Activated T-helper 1 cell treated with anti-CD3 and anti-CD28 coated beads, Interleukin-12 subunit alpha, Interleukin-12 subunit beta, Interleukin-2, Interleukin-4 antibody, amounts not matched to agents 30 ng/mL and 10 ng/mL and 1 ng/mL, durations not matched to agents 14 hours and 24 hours and 36 hours (primary cell): ENCODE measurements around the gene TNFRSF25. TPM values are rescaled to one million over a fixed set of nuclear protein-coding genes. Genes with fewer than 3 reads are reported as not detected.
"Not testable (repeated sequence)": the region's sequence is repeated elsewhere in the genome, so short reads cannot be mapped to it uniquely, and the experiment has no call there.

Source experiments
- DNase-seq: peaks from one replicate; pipeline ENCODE4 v3.0.0; 2021; ENCODE audit warnings: low spot score
- H3K27ac Mint-ChIP-seq: one replicate; pipeline ENCODE4 v1.8.0; 2021; ENCODE audit warnings: mild to moderate bottlenecking, mixed read lengths
- H3K27me3 Mint-ChIP-seq: one replicate; pipeline ENCODE4 v1.8.0; 2022; ENCODE audit warnings: mild to moderate bottlenecking, moderate library complexity, mixed read lengths; ENCODE audit not compliant: insufficient read depth
- H3K36me3 Mint-ChIP-seq: one replicate; pipeline ENCODE4 v1.8.0; 2021; ENCODE audit warnings: low read depth, mixed read lengths
- H3K4me1 Mint-ChIP-seq: one replicate; pipeline ENCODE4 v1.8.0; 2021; ENCODE audit warnings: low read depth, mixed read lengths
- H3K4me3 Mint-ChIP-seq: one replicate; pipeline ENCODE4 v1.8.0; 2021; ENCODE audit warnings: mild to moderate bottlenecking, moderate library complexity, mixed read lengths
- H3K9me3 Mint-ChIP-seq: one replicate; pipeline ENCODE4 v1.8.0; 2021; ENCODE audit warnings: mixed read lengths
- intact Hi-C: fragments of 100-400 bp; cut with micrococcal nuclease; formaldehyde crosslinking; loops from one replicate; pipeline ENCODE4 v1.15.1; 2024
- total RNA-seq: library from RNA; stranded (reverse); gene quantifications from 2 replicates; pipeline ENCODE4 v1.2.3, GENCODE V29; 2022

The TNFRSF25 gene
- total RNA-seq, 1 donor from 2014 or later = 151 TPM

- no peak overlapping the region for H3K27ac Mint-ChIP-seq
- H3K27me3 Mint-ChIP-seq = peaks cover 51% of the 10 kb centered on the region
- no peak overlapping the region for H3K4me3 Mint-ChIP-seq
- intact Hi-C loops = no loop called here
- H3K4me1 Mint-ChIP-seq = peaks cover 15% of the 10 kb centered on the region
- no peaks in the 10 kb centered on the region for H3K9me3 Mint-ChIP-seq
- no peaks in the 10 kb centered on the region for H3K36me3 Mint-ChIP-seq
- DNase-seq = no peak
Observed at GRCh38 chr1:6447016-6447817, 18.8 kb downstream of the TNFRSF25 start.

DNA sequence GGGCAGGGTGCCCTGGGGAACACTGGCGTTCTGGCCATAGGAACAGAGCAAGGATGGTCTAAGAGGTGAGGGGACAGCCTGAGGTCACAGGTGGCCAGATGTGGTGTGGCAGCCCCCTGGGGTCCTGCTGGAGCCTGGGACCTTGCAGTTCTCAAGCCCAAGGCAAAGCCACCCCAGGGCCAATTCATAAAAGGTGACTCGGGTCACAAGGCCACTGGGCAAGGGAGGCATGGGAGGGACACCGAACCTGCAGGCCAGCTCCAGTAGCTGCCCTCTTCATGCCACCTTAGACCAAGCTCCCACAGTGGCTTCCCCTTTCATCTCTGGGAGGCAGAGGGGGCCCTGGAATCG lies 19.3 kb downstream of the TNFRSF25 start:
- peaks cover 56% of the 10 kb centered on the region for H3K27me3 Mint-ChIP-seq
- DNase-seq = no peak
- intact Hi-C loops = no loop called here
- no peak overlapping the region for H3K27ac Mint-ChIP-seq
- no peaks in the 10 kb centered on the region for H3K36me3 Mint-ChIP-seq
- H3K9me3 Mint-ChIP-seq = no peaks in the 10 kb centered on the region
- H3K4me1 Mint-ChIP-seq = peaks cover 15% of the 10 kb centered on the region
- no peak overlapping the region for H3K4me3 Mint-ChIP-seq

DNA sequence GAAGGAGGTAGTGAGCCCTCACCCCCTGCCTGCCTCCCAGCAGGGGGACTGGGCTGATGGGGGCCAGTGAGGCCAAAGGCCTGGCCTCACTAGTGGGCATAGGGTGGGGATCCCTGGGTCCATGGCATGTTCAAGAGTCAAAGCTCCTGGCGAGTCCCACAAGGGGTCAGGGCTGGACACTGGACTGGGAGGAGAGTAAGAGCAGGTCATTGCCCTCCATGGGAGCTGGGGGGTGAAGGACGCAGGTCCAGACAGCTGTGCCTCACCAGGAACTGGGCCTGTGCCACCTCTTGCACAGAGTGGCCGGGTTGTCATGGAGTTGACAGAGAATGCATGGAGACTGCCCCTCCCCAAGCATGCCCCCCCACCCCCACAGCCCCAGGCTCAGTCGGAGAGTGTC lies 20.0 kb downstream of the TNFRSF25 start:
- not testable (repeated sequence) for DNase-seq, H3K9me3 Mint-ChIP-seq, H3K27ac Mint-ChIP-seq, H3K4me3 Mint-ChIP-seq, H3K36me3 Mint-ChIP-seq
- Mint-ChIP-seq H3K27me3 (peaks cover 57% of the 10 kb centered on the region), H3K4me1 (peaks cover 15% of the 10 kb centered on the region)
- intact Hi-C loops = loop anchor here (2.0 kb wide), 1 partner anchor 29 kb away; no protein-coding TSS in a partner anchor

DNA sequence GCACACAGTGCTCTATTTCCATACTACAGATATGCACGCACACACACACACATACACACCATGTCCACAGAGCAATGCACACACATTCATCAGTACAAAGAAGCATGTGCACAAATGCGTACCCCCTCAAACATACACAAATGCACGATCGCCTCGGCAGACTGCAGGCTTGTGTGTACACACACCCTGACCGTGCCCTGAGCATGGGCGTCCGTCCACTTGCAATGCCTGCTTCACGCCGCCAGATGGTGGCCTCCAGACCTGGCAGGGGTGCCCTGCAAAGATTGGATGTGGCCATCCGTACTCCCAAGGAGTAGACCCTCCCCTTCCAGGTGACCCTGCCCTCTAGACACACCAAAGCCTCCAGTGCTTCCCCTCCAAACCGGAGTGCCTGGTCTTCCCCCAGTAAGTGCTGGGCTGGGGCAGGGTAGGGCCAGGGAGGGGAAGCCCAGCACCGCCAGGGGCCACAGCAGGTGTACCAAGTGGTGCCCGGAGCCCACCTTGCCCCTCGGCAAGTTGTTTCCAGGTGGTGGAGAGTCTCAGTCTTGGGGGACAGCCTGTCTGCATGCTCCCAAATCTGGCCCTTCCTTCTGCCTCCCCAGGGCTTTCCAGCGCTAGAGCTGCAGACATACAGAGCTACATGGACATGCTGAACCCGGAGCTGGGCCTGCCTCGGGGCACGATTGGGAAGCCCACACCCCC lies 20.8 kb downstream of the TNFRSF25 start:
- Mint-ChIP-seq H3K36me3 (no peaks in the 10 kb centered on the region), H3K9me3 (no peaks in the 10 kb centered on the region), H3K27ac (no peak overlapping the region), H3K27me3 (peaks cover 50% of the 10 kb centered on the region), H3K4me1 (peaks cover 15% of the 10 kb centered on the region), H3K4me3 (no peak overlapping the region)
- intact Hi-C loops = loop anchor here (2.0 kb wide), 1 partner anchor 30 kb away; no protein-coding TSS in a partner anchor
- no peak for DNase-seq

DNA sequence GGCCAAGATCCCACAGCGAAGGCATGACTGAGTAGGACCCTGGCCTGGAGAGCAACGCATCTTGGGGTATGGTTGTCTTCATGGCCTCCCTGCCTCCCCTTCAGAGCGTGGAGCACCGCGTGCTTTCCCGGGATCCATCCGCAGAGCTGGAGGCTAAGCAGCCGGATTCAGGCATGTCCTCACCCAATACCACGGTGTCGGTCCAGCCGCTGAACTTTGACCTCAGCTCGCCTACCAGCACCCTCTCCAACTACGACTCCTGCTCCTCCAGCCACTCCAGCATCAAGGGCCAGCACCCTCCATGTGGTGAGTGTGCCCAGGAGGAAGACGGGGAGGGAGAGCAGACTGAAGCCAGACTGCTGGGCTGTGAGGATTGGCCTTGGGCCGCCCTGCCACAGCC lies 21.6 kb downstream of the TNFRSF25 start:
- intact Hi-C loops = loop anchor here (2.0 kb wide), 1 partner anchor 30 kb away; no protein-coding TSS in a partner anchor
- Mint-ChIP-seq H3K4me1 (peaks cover 10% of the 10 kb centered on the region), H3K36me3 (no peaks in the 10 kb centered on the region), H3K9me3 (no peaks in the 10 kb centered on the region), H3K4me3 (no peak overlapping the region), H3K27ac (no peak overlapping the region), H3K27me3 (peaks cover 50% of the 10 kb centered on the region)
- no peak for DNase-seq

- Mint-ChIP-seq H3K27me3 (peaks cover 50% of the 10 kb centered on the region), H3K36me3 (no peaks in the 10 kb centered on the region), H3K27ac (no peak overlapping the region), H3K4me3 (no peak overlapping the region), H3K9me3 (no peaks in the 10 kb centered on the region), H3K4me1 (peaks cover 6% of the 10 kb centered on the region)
- intact Hi-C loops = loop anchor here (2.0 kb wide), 1 partner anchor 31 kb away; no protein-coding TSS in a partner anchor
- no peak for DNase-seq
Observed at GRCh38 chr1:6443339-6444115, 22.4 kb downstream of the TNFRSF25 start.

GRCh38 chr1:6441586-6441985 lies 24.4 kb downstream of the TNFRSF25 start:
- DNase-seq = no peak
- Mint-ChIP-seq H3K27ac (no peak overlapping the region), H3K9me3 (no peaks in the 10 kb centered on the region), H3K36me3 (no peaks in the 10 kb centered on the region), H3K4me1 (peaks cover 11% of the 10 kb centered on the region), H3K27me3 (peaks cover 48% of the 10 kb centered on the region), H3K4me3 (no peak overlapping the region)
- intact Hi-C loops = no loop called here

DNA sequence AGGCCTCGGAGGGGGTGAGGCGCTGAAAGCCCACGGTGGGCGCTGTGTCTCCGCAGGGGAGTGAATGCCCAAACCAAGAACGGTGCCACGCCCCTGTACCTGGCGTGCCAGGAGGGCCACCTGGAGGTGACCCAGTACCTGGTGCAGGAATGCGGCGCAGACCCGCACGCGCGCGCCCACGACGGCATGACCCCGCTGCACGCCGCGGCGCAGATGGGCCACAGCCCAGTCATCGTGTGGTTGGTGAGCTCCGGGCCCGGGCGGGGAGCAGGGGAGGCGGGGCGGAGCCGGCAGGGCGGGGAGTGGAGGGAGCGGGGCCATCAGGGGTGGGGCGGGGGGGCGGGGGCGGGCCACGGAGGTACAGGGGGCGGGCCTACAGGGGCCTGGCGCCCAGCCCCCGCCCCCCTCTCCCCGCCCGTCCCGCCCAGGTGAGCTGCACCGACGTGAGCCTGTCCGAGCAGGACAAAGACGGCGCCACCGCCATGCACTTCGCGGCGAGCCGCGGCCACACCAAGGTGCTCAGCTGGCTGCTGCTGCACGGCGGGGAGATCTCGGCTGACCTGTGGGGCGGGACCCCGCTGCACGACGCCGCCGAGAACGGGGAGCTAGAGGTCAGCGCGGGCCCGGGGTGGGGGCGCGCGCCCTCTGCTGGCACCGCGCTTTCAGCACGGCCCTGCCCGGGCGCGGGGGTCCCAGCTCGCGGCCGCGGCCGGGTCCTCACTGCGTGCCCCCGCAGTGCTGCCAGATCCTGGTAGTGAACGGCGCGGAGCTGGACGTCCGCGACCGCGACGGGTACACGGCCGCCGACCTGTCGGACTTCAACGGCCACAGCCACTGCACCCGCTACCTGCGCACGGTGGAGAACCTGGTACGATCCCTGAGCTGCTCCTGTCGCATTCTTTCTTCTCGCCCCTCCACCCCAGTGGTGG lies 25.5 kb downstream of the TNFRSF25 start:
- no peaks in the 10 kb centered on the region for H3K36me3 Mint-ChIP-seq
- H3K27me3 Mint-ChIP-seq = peaks cover 46% of the 10 kb centered on the region
- DNase-seq = peak; percentile 70
- no peak overlapping the region for H3K4me3 Mint-ChIP-seq
- H3K27ac Mint-ChIP-seq = no peak overlapping the region
- intact Hi-C loops = no loop called here
- no peaks in the 10 kb centered on the region for H3K9me3 Mint-ChIP-seq
- peaks cover 11% of the 10 kb centered on the region for H3K4me1 Mint-ChIP-seq

GRCh38 chr1:6438047-6438525 lies 27.9 kb downstream of the TNFRSF25 start:
- Mint-ChIP-seq H3K4me1 (peaks cover 5% of the 10 kb centered on the region), H3K36me3 (no peaks in the 10 kb centered on the region), H3K27ac (no peak overlapping the region), H3K27me3 (peaks cover 46% of the 10 kb centered on the region), H3K9me3 (no peaks in the 10 kb centered on the region), H3K4me3 (no peak overlapping the region)
- intact Hi-C loops = loop anchor here (1.0 kb wide), 3 partner anchors 15 to 192 kb away; no protein-coding TSS in a partner anchor
- DNase-seq = peak; percentile 61

DNA sequence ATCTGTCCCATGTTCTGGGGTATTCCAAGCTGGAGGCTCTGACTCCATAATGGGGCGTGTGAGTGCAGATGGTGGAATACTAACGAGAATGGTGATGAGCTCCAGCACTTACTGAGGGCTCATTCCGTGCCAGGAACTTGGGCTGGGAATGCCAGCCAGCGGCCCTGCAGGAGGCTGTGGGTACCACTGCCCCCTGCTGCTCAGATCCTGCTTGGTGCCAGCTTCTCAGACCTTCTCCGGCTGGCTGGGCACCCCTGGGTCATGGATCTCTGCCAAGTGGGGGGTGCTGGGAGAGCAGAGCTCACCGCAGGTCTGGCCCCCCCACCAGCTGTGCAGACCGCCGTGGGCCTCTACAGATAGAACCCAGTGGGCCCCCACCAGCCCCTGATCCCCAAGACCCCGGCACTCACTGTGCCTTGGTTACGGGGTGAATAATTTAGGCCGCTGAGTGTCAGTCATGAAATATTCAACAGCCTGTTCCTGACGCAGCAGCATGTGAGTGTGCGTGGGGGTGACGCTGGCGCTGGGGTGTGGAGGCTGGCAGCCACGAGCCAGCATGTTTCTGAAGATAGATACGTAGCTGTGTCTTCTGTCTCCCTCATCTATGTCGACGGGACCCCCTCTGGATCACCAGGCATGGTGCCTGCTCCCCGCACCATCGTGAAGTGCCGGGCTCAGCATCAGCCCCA lies 28.8 kb downstream of the TNFRSF25 start:
- H3K27me3 Mint-ChIP-seq = peaks cover 41% of the 10 kb centered on the region
- H3K4me3 Mint-ChIP-seq, DNase-seq, intact Hi-C loops, H3K36me3 Mint-ChIP-seq, H3K27ac Mint-ChIP-seq, H3K9me3 Mint-ChIP-seq, H3K4me1 Mint-ChIP-seq: not testable (repeated sequence)

DNA sequence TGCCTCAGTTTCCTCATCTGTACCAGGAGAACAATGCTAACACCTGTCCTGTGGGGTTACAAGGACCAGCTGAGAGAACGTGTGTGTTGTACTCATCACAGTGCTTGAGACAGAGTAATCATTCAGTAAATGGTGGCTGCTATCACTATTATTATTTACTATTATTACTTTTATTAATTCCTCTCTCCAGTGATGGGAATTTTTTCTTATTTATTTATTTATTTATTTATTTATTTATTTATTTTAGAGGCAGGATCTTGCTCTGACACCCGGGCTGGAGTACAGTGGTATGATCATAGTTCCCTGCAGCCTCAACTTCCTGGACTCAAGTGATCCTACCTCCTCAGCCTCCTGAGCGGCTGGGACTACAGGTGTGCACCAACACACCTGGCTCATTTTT lies 29.7 kb downstream of the TNFRSF25 start:
- DNase-seq, intact Hi-C loops, H3K36me3 Mint-ChIP-seq: not testable (repeated sequence)

More for the DNA sequence above, 29.7 kb downstream of the TNFRSF25 start:
- not testable (repeated sequence) for H3K4me1 Mint-ChIP-seq, H3K9me3 Mint-ChIP-seq, H3K27ac Mint-ChIP-seq, H3K4me3 Mint-ChIP-seq
- peaks cover 34% of the 10 kb centered on the region for H3K27me3 Mint-ChIP-seq
